GM21737 (cell line): ENCODE data around the gene KLHL26.

ENCODE experiments used
- ATAC-seq: cut with Tn5 transposase; IDR thresholded peaks from one replicate; pipeline ENCODE4 v1.9.1; 2021; ENCODE audit warnings: mild to moderate bottlenecking, moderate library complexity; ENCODE audit not compliant: unreplicated experiment

KLHL26 gene

DNA sequence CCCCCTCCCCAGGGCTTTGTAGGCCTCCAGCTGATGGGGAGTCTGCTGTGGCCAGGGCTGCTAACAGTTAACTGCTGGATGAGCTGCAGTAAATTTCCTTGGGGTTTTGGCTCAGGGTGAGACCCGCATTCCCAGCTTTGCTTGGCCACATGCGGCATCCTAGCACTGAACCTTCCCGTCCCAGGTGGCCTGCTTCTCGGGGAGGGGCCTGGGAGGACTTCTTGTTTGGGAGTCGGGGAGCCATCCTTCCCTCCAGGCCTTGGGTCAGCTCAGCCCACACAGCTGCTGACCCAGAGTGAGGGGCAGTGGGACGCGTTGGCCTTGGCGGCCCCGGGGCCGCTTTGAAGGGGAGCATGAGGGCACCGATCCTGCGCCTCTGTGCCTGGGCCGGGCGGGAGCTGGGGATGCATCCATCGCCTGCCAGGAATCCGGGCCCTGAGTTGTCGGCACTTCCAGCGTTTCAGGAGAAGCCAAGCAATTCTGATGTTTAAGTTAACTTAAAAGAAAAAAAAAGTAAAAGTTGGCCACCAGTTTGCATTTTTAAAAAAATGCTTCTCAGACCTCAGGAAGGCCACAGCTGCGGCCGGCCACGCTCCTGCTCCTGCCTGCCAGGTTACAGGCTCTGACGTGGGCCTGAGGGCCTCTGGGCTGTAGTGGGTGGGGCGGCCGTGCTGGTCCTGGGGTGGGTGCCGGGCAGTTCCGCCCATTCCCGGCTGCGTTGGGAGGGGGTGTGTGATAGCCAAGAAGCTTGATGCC, 74.3 kb downstream of the KLHL26 start:
- ATAC-seq = no peak

DNA sequence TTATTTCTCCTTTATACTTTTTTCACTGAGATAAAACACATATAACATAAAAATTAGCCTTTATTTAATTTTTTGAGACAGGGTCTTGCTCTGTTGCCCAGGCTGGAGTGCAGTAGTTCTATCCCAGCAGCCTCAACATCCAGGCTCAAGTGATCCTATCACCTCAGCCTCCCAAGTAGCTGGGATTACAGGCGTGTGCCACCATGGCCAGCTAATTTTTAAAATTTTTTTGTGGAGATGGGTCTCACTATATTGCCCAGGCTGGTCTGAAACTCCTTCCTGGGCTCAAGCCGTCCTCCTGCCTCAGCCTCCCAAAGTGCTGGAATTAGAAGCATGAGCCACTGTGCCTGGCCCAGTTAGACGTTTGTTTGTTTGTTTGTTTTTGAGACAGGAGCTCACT, 75.1 kb downstream of the KLHL26 start:
- ATAC-seq = no peak

DNA sequence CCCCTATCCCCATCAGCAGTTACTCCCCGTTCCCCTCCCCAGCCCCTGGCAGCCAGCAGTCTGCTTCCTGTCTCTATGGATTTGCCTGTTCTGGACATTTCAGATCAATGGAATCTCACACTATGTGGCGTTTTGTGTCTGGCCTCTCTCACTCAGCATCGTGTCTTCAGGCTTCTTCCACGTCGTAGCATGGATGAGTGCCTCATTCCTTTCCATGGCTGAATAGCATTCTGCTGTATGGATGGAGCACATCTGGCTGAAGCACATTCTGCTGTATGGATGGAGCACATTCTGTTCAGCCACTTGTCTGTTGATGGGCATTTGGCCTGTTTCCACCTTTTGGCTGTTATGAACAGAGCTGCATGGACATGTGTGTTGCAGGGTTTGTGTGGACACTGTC, 76.2 kb downstream of the KLHL26 start:
- ATAC-seq = no peak

DNA sequence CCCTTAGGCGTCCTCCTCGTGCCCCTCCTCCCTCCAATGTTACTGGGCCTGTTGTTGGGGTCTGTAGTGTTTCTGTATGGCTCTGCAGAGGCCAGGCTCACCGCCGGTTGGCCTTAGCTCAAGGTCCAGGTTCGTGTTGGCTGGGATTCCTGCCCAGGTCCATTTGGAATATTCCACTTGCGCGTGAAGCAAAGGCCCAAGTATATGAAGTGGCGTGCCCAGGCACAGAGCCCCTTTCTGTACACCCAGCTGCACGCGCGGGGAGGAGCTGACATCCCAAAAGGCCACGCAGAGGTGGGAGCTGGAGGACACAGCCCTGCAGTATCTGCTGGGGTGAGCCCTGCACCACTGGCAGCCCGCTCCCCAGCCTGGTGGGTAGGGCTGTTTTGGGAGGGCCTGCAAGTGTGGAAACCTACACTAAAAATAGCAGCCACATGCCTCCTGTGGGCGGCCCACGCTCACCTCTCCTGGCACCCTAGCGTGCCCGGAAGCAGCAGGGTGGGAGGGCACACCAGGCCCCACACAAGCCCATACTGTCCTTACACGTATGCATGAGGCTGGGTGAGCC, 76.8 kb downstream of the KLHL26 start:
- ATAC-seq = no peak

DNA sequence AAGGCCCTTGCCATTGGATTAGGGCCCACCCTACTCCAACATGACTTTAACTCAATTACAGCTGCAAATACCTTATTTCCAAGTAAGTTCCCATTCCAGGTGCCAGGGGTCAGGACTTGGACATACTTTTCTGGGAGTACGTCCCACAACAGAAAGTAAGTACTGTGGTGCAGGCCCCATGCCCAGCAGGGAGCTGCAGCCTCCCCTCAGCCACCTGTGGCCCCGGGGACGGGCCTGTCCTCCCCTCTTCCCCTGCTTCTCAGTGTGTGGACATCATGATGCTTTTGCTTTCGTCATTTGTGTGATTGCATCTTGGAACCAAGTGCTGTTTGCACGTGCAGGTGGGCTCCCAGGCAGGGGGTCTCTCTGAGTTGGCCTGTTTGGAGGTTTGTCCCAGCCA, 78.6 kb downstream of the KLHL26 start:
- ATAC-seq = no peak

DNA sequence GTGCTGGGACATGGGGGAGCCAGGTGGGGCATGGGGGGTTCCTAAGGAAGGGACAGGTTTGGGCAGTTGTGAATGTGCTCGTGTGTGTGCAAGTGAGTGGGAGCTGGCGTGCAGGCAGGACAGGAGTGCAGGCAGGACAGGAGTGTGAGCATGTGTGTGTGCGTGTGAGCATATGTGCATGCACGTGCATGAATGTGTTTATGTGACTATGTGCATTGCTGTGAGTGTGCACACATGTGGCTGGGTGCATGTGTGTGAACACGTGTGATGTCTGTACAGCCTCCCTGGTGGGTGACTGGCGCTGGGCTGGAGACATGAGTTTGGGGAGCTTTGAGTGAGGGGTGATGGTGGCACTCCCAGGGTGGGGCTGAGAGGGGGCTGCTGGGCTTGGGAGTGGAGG, 80.0 kb downstream of the KLHL26 start:
- ATAC-seq = no peak

DNA sequence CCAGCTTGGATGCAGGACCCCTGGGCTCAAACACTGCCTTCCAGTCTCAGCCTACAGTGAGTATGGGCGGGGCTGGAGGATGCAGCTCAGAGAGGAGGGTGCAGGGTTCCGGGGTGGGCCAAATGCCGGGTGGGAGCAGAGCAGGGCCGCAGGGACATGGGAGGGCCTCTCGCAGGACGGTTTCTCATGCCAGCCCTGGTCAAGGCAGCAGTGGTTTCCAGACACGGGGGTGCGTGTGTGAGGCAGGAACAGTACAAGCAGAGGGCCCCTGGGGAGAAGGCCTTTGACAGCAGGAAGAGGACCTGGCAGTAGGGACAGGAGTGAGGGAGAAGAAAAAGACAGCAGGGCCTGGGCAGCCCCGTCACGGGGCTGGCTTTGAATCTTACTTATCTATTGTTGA, 80.8 kb downstream of the KLHL26 start:
- ATAC-seq = no peak

DNA sequence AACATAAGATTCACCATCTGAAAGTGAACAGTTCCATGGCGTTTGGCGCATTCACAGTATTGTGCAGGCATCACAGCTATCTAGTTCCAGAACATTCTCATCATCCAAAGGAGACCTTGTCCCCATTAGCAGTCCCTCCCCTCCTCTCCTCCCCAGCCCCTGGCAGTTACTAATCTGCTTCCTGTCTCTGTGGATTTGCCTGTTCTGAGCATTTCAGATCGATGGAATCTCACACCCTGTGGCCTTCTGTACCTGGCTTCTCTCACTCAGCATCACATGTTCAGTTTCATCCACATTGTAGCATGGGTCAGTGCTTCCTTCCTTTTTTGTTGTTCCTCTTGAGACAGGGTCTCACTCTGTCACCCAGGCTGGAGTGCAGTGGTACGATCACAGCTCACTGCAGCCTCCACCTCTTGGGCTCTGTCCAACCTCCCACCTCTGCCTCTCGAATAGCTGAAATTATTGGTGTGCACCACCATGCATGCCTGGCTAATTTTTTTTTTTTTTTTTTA, 81.2 kb downstream of the KLHL26 start:
- ATAC-seq = no peak

DNA sequence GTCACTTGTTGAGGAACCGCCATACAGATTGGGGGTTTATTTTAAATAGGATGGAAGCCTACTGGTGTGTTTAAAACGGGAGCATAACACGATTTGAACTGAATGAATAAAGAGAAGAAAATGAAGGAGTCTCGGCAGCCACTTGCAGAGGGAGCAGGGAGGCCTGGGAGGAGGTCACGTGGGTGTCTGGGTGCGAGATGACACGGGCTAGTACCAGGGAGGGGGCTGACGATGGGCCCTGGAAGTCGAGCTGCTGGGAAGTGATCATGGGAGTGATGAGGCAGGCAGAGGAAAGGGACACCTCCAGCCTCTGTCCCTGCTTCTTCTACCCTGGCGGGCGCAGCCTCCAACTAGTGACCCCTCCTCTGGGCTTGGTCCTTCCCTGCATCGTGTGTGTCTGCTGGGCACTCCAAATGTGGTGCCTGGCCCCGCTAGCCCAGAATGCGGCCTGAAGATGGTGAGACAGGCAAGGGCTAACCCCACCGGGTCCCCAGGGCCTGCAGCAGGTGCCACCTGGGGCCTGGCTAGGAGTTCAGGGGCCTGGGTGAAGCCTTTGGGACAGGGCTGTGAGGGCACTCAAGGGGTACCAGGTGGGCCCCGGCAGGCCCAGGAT, 82.1 kb downstream of the KLHL26 start:
- ATAC-seq = no peak

DNA sequence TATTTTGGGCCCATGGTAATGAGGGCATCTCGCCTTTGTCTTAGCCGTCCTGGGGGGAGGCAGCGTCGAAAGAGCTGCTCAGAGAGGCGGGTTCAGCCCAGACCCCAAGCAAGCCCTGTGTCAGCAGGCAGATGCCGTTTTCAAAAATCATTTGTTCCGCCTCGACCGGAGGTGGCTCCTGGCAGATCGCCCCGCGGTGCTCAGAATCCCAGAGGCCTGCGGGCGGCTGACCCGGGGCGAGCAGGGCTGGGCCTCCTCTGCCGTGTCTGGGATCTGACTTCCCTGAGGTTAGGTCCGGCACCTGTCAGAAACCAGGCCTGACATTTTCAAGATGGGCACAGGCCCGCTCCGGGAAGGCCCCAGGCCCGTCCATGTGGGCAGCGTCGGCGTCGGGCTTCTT, 82.7 kb downstream of the KLHL26 start:
- ATAC-seq = no peak
